Osteocyte (in vitro differentiated cells): ENCODE measurements around the gene VOPP1. TPM values are rescaled to one million over a fixed set of nuclear protein-coding genes. Genes with fewer than 3 reads are reported as not detected.
A peak's percentile ranks its signal among the peaks of the same experiment; 100 is the strongest.
"Not testable (repeated sequence)": the region's sequence is repeated elsewhere in the genome, so short reads cannot be mapped to it uniquely, and the experiment has no call there.

ENCODE experiments used
- DNase-seq: peaks from one replicate; pipeline ENCODE4 v3.0.0; 2021; ENCODE audit warnings: mixed read lengths; ENCODE audit not compliant: unreplicated experiment; ENCODE audit errors: extremely low spot score
- H3K27ac Mint-ChIP-seq: one replicate; pipeline ENCODE4 v1.8.0; 2021; ENCODE audit warnings: mild to moderate bottlenecking, mixed read lengths; ENCODE audit not compliant: unreplicated experiment
- H3K27me3 Mint-ChIP-seq: one replicate; pipeline ENCODE4 v1.8.0; 2021; ENCODE audit warnings: mixed read lengths; ENCODE audit not compliant: unreplicated experiment
- H3K36me3 Mint-ChIP-seq: one replicate; pipeline ENCODE4 v1.8.0; 2021; ENCODE audit warnings: mixed read lengths; ENCODE audit not compliant: unreplicated experiment
- H3K4me1 Mint-ChIP-seq: one replicate; pipeline ENCODE4 v1.8.0; 2021; ENCODE audit warnings: mixed read lengths; ENCODE audit not compliant: unreplicated experiment
- H3K4me3 Mint-ChIP-seq: one replicate; pipeline ENCODE4 v1.8.0; 2021; ENCODE audit warnings: mild to moderate bottlenecking, moderate library complexity, mixed read lengths; ENCODE audit not compliant: unreplicated experiment
- H3K9me3 Mint-ChIP-seq: one replicate; pipeline ENCODE4 v1.8.0; 2021; ENCODE audit warnings: mixed read lengths; ENCODE audit not compliant: unreplicated experiment
- long read RNA-seq: library from polyadenylated mRNA; unstranded; transcript quantifications from one replicate; pipeline ENCODE4 v2.0.0, GENCODE V29; 2021
- total RNA-seq: library from RNA; stranded (reverse); gene quantifications from 2 replicates; pipeline ENCODE4 v1.2.1, GENCODE V29; 2021
- TF ChIP-seq, protein P1 (sequence below): fragments of 200-600 bp; sonication (generic); IDR thresholded peaks from 2 replicates; pipeline ENCODE4 v1.5.0; 2021; ENCODE audit warnings: antibody characterized with exemption, mild to moderate bottlenecking, moderate library complexity

VOPP1 gene, protein sequence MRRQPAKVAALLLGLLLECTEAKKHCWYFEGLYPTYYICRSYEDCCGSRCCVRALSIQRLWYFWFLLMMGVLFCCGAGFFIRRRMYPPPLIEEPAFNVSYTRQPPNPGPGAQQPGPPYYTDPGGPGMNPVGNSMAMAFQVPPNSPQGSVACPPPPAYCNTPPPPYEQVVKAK
- total RNA-seq, result 86.6 and 88.6 TPM in 2 replicates
- long read RNA-seq, transcript VOPP1-201 (5 exons, 2,962 nt), result major isoform, 76 of 126 reads
- long read RNA-seq, partial matches to known transcripts, result 4 of 126 reads
- long read RNA-seq, other reads (novel, unspliced or antisense), result 44 of 126 reads

DNA sequence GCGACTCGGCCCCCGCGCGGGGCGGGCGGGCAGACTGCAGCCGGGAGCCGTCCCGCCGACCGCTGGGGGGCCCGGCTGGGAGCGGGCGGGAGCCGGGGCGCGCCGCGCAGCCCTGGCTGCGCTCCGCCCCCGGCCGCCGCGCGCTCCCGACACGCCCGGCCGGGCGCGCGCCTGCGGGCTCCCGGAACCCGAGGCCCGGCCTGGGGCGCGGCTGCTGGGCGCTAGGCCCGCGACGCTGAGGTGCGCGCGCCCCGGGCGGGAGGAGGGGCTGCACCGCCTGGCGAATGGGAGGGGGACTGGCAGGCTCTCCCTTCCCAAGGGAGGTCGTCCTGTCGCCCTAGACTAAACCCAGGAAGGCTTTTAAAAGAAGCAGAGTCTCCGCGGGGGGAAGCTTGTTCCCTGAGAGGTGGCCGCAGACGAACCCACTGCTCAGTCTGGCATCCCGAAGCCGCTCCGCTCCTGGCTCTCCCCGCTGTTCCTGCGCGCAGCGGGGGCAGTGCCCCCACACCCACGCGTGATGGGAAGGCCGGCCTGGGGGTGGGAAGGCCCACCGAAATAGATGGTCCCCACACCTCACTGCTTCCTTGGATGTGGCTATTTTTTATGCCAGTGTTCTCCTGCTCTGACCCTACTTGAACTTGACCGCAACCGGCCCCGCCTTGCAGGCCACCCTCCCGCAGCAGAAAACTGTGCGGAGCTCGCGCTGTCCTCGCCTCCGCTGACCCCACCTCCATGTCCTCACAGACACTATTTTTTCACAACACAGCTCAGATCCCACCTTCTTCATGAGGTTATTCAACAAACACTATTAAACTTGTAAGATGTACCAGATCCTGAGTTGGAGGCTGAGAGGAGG, at the start of gene VOPP1:
Gene VOPP1 (minus strand): TSS at position 125 of the 856 bp plus-strand sequence. CDS start 178 bp downstream, outside the sequence.
- Mint-ChIP-seq H3K27me3 (peaks cover 2% of the 10 kb centered on the region), H3K4me1 (peaks cover 48% of the 10 kb centered on the region), H3K36me3 (no peaks in the 10 kb centered on the region), H3K27ac (peak within 1 kb of the TSS; percentile 91), H3K9me3 (no peaks in the 10 kb centered on the region), H3K4me3 (peak within 1 kb of the TSS; percentile 94)
- DNase-seq, result no peak
- TF ChIP-seq, protein P1, sequence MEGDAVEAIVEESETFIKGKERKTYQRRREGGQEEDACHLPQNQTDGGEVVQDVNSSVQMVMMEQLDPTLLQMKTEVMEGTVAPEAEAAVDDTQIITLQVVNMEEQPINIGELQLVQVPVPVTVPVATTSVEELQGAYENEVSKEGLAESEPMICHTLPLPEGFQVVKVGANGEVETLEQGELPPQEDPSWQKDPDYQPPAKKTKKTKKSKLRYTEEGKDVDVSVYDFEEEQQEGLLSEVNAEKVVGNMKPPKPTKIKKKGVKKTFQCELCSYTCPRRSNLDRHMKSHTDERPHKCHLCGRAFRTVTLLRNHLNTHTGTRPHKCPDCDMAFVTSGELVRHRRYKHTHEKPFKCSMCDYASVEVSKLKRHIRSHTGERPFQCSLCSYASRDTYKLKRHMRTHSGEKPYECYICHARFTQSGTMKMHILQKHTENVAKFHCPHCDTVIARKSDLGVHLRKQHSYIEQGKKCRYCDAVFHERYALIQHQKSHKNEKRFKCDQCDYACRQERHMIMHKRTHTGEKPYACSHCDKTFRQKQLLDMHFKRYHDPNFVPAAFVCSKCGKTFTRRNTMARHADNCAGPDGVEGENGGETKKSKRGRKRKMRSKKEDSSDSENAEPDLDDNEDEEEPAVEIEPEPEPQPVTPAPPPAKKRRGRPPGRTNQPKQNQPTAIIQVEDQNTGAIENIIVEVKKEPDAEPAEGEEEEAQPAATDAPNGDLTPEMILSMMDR, result no peak

DNA sequence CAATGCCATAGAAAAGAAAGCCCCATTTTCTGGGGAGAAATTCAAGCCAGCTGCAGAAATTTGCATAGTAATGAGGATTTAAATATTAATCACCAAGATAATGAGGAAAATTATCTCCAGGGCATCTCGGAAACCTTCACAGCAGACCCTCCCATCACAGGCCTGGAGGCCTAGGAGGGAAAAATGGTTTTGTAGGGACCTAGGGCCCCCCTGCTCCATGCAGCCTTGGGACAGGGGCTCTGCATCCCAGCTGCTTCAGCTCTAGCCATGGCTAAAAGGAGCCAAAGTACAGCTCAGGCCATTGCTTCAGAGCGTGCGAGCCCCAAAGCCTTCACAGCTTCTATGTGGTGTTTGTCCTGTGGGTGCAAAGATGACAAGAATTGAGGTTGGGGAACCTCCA, 46.6 kb upstream of the VOPP1 start:
- TF ChIP-seq, protein P1, result no peak
- DNase-seq, result no peak
- Mint-ChIP-seq H3K4me3 (no peak overlapping the region), H3K27me3 (peaks cover 3% of the 10 kb centered on the region), H3K4me1 (no peaks in the 10 kb centered on the region), H3K27ac (no peak overlapping the region), H3K9me3 (peaks cover 14% of the 10 kb centered on the region), H3K36me3 (no peaks in the 10 kb centered on the region)

DNA sequence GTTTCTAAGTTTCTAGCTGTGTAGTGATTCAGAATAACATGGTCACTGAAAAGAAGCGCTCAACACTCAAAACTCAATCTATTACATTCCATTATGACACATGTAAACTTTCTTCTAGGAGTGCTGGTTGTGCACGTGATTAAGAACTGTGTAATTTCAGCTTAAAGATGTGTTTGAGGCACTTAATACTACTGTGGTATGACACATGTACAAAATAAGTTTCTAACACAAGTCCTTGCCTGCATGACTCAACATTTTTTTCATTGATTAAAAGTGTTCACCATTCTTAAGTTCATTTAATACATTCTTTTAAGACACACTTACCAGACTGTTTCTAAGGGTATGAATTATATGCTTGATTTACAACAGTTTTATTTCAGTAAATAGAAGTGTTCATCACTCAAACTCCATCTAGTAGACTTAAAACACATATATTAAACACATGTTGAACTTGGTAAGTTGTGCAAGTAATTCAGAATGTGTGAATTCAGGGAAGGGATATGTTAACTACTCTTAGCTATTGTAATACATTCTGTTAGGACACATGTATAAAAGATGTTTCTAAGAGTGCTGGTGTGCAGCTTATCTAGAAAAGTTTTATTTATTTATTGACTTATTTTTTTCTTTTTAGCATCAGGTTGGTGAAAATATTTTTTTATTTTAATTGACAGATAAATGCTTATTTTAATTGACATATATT, 42.2 kb upstream of the VOPP1 start:
- H3K4me3 Mint-ChIP-seq, H3K36me3 Mint-ChIP-seq, H3K4me1 Mint-ChIP-seq, H3K9me3 Mint-ChIP-seq, DNase-seq, H3K27ac Mint-ChIP-seq: not testable (repeated sequence)
- peaks cover 13% of the 10 kb centered on the region for H3K27me3 Mint-ChIP-seq

DNA sequence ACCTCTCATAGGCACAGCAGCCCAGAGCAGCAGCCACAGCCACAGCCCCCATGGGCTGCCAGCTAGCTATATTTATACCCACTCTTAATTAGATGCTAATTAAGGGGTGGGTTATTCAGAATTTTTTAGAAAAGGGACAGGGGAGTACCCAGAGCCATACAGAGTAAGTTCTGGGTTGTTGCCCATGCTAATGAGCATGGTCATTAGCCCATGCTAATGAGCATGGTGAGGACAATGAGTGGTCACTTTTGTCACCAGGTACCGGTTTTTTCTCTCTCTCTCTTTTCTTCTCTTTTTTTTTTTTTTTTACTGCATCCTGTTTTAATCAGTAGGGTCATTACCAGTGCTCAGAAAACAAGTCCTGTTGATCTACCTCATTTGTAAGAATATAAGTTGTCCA, 37.4 kb upstream of the VOPP1 start:
- H3K4me3 Mint-ChIP-seq, H3K27ac Mint-ChIP-seq, H3K4me1 Mint-ChIP-seq, H3K36me3 Mint-ChIP-seq, H3K9me3 Mint-ChIP-seq, DNase-seq: not testable (repeated sequence)
- peaks cover 21% of the 10 kb centered on the region for H3K27me3 Mint-ChIP-seq

DNA sequence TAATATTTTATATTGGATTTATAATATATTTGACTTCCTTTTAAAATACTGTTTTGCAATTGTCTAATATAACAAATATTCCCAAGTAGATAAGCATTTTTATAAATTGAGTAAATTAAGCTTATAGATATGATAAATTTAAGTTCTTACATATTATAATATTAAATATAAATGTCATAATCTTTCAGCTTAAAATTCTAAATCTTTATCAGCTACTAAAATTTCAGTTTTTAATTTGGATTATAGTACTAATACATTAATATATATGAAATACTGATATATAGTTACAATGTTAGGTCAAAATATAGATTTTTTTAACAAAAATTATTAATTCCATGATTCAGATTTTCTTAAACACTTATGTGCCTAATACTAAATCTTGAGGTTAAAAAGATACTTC, 33.4 kb upstream of the VOPP1 start:
- not testable (repeated sequence) for DNase-seq, H3K27ac Mint-ChIP-seq, H3K9me3 Mint-ChIP-seq, H3K4me3 Mint-ChIP-seq, H3K36me3 Mint-ChIP-seq, H3K4me1 Mint-ChIP-seq
- H3K27me3 Mint-ChIP-seq, result peaks cover 19% of the 10 kb centered on the region

DNA sequence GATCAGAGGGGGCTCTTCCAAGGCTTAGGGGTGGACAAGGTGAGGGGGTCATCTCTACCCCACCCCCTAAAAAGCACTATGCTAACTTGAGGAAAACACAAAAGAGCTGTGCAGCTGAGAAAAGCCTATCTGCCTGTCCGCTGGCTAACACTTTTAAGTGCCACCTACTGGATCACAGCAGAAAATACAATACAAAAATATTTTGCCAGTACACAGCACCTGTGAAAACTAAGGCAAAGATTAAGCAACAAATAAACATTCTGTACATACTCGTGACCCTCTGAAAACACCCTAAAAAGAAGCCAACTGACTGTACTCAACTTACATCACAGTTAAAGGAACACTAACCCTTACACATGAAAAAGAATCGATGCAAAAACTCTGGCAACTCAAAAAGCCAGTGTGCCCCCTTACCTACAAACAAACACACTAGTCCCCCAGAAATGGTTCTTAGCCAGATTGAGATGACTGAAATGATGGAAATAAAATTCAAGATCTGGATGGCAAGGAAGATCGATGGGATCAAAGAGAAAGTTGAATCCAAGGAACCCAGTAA, 25.7 kb upstream of the VOPP1 start:
- not testable (repeated sequence) for H3K9me3 Mint-ChIP-seq, DNase-seq, H3K4me3 Mint-ChIP-seq, H3K36me3 Mint-ChIP-seq, H3K4me1 Mint-ChIP-seq, H3K27ac Mint-ChIP-seq
- TF ChIP-seq, protein P1, result peak; percentile 59
- H3K27me3 Mint-ChIP-seq, result peaks cover 23% of the 10 kb centered on the region

DNA sequence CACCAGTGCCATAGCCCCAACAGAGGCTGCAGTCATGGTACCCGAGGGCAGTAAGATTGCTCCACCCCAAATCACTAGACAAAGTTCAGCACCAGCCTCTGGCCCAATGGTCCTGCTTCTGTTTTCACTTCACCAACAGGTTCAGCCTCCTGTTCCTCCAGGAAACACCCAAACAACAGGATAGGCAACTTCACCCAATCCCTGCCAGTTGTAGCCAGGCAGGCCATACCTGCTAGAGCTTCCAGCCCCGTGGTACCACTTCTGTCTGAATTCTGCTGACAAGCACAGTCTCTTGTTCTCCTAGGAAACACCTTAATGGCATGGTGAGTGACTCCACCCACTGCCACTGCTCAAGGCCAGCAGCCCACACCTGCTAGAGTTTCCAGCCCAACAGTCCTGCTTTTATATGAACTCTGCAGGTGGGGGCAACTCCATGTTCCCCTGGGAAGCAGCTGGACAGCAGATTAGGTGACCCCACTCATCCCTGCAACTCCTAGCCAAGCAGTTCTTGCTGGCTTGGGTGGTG, 25.0 kb upstream of the VOPP1 start:
- DNase-seq, H3K4me1 Mint-ChIP-seq, H3K36me3 Mint-ChIP-seq, H3K27ac Mint-ChIP-seq, H3K9me3 Mint-ChIP-seq, H3K4me3 Mint-ChIP-seq: not testable (repeated sequence)
- peaks cover 25% of the 10 kb centered on the region for H3K27me3 Mint-ChIP-seq
